Activated naive CD4-positive, alpha-beta T cell treated with anti-CD3 and anti-CD28 coated beads for 36 hours (primary cell): ENCODE data around the gene TBC1D10A. TPM values are rescaled to one million over a fixed set of nuclear protein-coding genes. Genes with fewer than 3 reads are reported as not detected.

ENCODE experiments used
- CTCF ChIA-PET: fragments of 350-600 bp; sonication (Branson Sonifier 250); formaldehyde crosslinking; loops from one replicate; lab custom pipeline; 2021; ENCODE audit warnings: antibody characterized with exemption; lab: Charles Lee
- DNase-seq: peaks from one replicate; pipeline ENCODE4 v3.0.0-alpha.2; 2020
- H3K27ac Mint-ChIP-seq: one replicate; pipeline ENCODE4 v1.8.0; 2021; ENCODE audit warnings: mild to moderate bottlenecking, mixed read lengths
- H3K27me3 Mint-ChIP-seq: one replicate; pipeline ENCODE4 v1.8.0; 2021; ENCODE audit warnings: low read depth, mixed read lengths
- H3K36me3 Mint-ChIP-seq: one replicate; pipeline ENCODE4 v1.8.0; 2021; ENCODE audit warnings: low read depth, mixed read lengths
- H3K4me1 Mint-ChIP-seq: one replicate; pipeline ENCODE4 v1.8.0; 2021; ENCODE audit warnings: low read depth, mixed read lengths
- H3K4me3 Mint-ChIP-seq: one replicate; pipeline ENCODE4 v1.8.0; 2021; ENCODE audit warnings: mild to moderate bottlenecking, moderate library complexity, mixed read lengths
- H3K9me3 Mint-ChIP-seq: one replicate; pipeline ENCODE4 v1.8.0; 2021; ENCODE audit warnings: mixed read lengths
- intact Hi-C: fragments of 100-400 bp; cut with micrococcal nuclease; formaldehyde crosslinking; loops from one replicate; pipeline ENCODE4 v1.15.1; 2023
- total RNA-seq, 2 experiments: library from RNA; stranded (reverse); gene quantifications; one replicate each; pipeline ENCODE4 v1.2.3, GENCODE V29; 2021

TBC1D10A gene
- total RNA-seq, 2 experiments from 2014 or later: 19.4 to 21.4 TPM

GRCh38 chr22:30328466-30329049, 1.8 kb upstream of the TBC1D10A start:
- CTCF ChIA-PET: interaction anchor here (1.0 to 2.6 kb wide), 4 partner anchors 18 to 208 kb away, joined by 3 to 19 read pairs (median 3); partner anchors contain the start of gene CASTOR1
- intact Hi-C loops: no loop called here
- no peaks in the 10 kb centered on the region for H3K9me3 Mint-ChIP-seq
- H3K27me3 Mint-ChIP-seq: no peaks in the 10 kb centered on the region
- peaks cover 22% of the 10 kb centered on the region for H3K36me3 Mint-ChIP-seq
- H3K4me3 Mint-ChIP-seq: no peak overlapping the region
- H3K4me1 Mint-ChIP-seq: peaks cover 42% of the 10 kb centered on the region
- no peak for DNase-seq
- H3K27ac Mint-ChIP-seq: peak overlapping the region; percentile 46

- Mint-ChIP-seq H3K4me3 (peak overlapping the region; percentile 81), H3K4me1 (peaks cover 43% of the 10 kb centered on the region), H3K36me3 (peaks cover 17% of the 10 kb centered on the region), H3K9me3 (no peaks in the 10 kb centered on the region), H3K27me3 (no peaks in the 10 kb centered on the region), H3K27ac (peak overlapping the region; percentile 70)
- no peak for DNase-seq
- CTCF ChIA-PET: interaction anchor here (1.0 to 2.6 kb wide), 4 partner anchors 19 to 207 kb away, joined by 3 to 19 read pairs (median 3); partner anchors contain the start of gene CASTOR1
- intact Hi-C loops: loop anchor here (1.0 to 2.0 kb wide), 3 partner anchors 19 to 97 kb away; partner anchors contain the start of genes MTFP1 and SF3A1
These were observed 1.2 kb upstream of the TBC1D10A start for GRCh38 chr22:30327864-30328345.

- Mint-ChIP-seq H3K36me3 (peaks cover 8% of the 10 kb centered on the region), H3K27me3 (no peaks in the 10 kb centered on the region), H3K4me1 (peaks cover 51% of the 10 kb centered on the region), H3K9me3 (no peaks in the 10 kb centered on the region), H3K27ac (peak overlapping the region; percentile 73), H3K4me3 (peak overlapping the region; percentile 82)
- CTCF ChIA-PET: interaction anchor here (1.0 to 4.2 kb wide), 3 partner anchors 38 to 61 kb away, joined by 3 to 30 read pairs (median 19); partner anchors contain the start of genes CASTOR1 and RNF215
- intact Hi-C loops: loop anchor here (1.0 to 2.0 kb wide), 3 partner anchors 21 to 99 kb away; partner anchors contain the start of genes CASTOR1 and MTFP1
- no peak for DNase-seq
These were observed 461 bp downstream of the TBC1D10A start for GRCh38 chr22:30326255-30326705.

- Mint-ChIP-seq H3K4me1 (peaks cover 56% of the 10 kb centered on the region), H3K4me3 (peak overlapping the region; percentile 82), H3K27ac (peak overlapping the region; percentile 73), H3K27me3 (no peaks in the 10 kb centered on the region), H3K36me3 (peaks cover 7% of the 10 kb centered on the region), H3K9me3 (no peaks in the 10 kb centered on the region)
- CTCF ChIA-PET: interaction anchor here (0.6 to 4.2 kb wide), 4 partner anchors 19 to 655 kb away, joined by 3 to 30 read pairs (median 6); partner anchors contain the start of genes CASTOR1 and RNF215
- intact Hi-C loops: loop anchor here (1.0 to 2.0 kb wide), 3 partner anchors 20 to 99 kb away; partner anchors contain the start of genes CASTOR1 and MTFP1
- DNase-seq: peak; percentile 31
These were observed 952 bp downstream of the TBC1D10A start for GRCh38 chr22:30325724-30326254.

GRCh38 chr22:30325065-30325720, 1.5 kb downstream of the TBC1D10A start:
- Mint-ChIP-seq H3K9me3 (no peaks in the 10 kb centered on the region), H3K27ac (peak overlapping the region; percentile 73), H3K4me3 (peak overlapping the region; percentile 82), H3K27me3 (no peaks in the 10 kb centered on the region), H3K36me3 (peaks cover 4% of the 10 kb centered on the region), H3K4me1 (peaks cover 62% of the 10 kb centered on the region)
- intact Hi-C loops: no loop called here
- peak; percentile 36 for DNase-seq
- CTCF ChIA-PET: interaction anchor here (0.6 to 4.2 kb wide), 5 partner anchors 11 to 655 kb away, joined by 3 to 30 read pairs (median 6); partner anchors contain the start of genes CASTOR1 and RNF215

GRCh38 chr22:30324014-30324730, 2.6 kb downstream of the TBC1D10A start:
- Mint-ChIP-seq H3K36me3 (peaks cover 4% of the 10 kb centered on the region), H3K4me3 (peak overlapping the region; percentile 82), H3K27me3 (no peaks in the 10 kb centered on the region), H3K9me3 (no peaks in the 10 kb centered on the region), H3K4me1 (peaks cover 72% of the 10 kb centered on the region), H3K27ac (peak overlapping the region; percentile 73)
- intact Hi-C loops: loop anchor here (1.0 kb wide), 2 partner anchors 8 to 12 kb away; no protein-coding TSS in a partner anchor
- peak; percentile 64 for DNase-seq
- CTCF ChIA-PET: interaction anchor here (0.5 to 4.2 kb wide), 7 partner anchors 10 to 62 kb away, joined by 3 to 30 read pairs (median 3); partner anchors contain the start of gene CASTOR1

- H3K9me3 Mint-ChIP-seq: no peaks in the 10 kb centered on the region
- H3K36me3 Mint-ChIP-seq: peaks cover 4% of the 10 kb centered on the region
- H3K4me3 Mint-ChIP-seq: no peak overlapping the region
- DNase-seq: no peak
- H3K27me3 Mint-ChIP-seq: no peaks in the 10 kb centered on the region
- intact Hi-C loops: no loop called here
- CTCF ChIA-PET: interaction anchor here (0.5 to 4.2 kb wide), 7 partner anchors 10 to 698 kb away, joined by 3 to 30 read pairs (median 5); partner anchors contain the start of gene CASTOR1
- H3K4me1 Mint-ChIP-seq: peaks cover 81% of the 10 kb centered on the region
- peak overlapping the region; percentile 39 for H3K27ac Mint-ChIP-seq
These were observed 3.5 kb downstream of the TBC1D10A start for GRCh38 chr22:30323246-30323645.

- H3K4me3 Mint-ChIP-seq: no peak overlapping the region
- H3K36me3 Mint-ChIP-seq: peaks cover 4% of the 10 kb centered on the region
- no peak for DNase-seq
- H3K27ac Mint-ChIP-seq: peak overlapping the region; percentile 15
- CTCF ChIA-PET: interaction anchor here (1.0 kb wide), 1 partner anchor 34 kb away, joined by 3 read pairs; no protein-coding TSS in a partner anchor
- no peaks in the 10 kb centered on the region for H3K27me3 Mint-ChIP-seq
- peaks cover 84% of the 10 kb centered on the region for H3K4me1 Mint-ChIP-seq
- H3K9me3 Mint-ChIP-seq: no peaks in the 10 kb centered on the region
- intact Hi-C loops: no loop called here
These were observed 5.3 kb downstream of the TBC1D10A start for GRCh38 chr22:30321461-30321860.

- intact Hi-C loops: no loop called here
- Mint-ChIP-seq H3K9me3 (no peaks in the 10 kb centered on the region), H3K36me3 (peaks cover 5% of the 10 kb centered on the region), H3K4me1 (peaks cover 88% of the 10 kb centered on the region), H3K4me3 (no peak overlapping the region), H3K27me3 (no peaks in the 10 kb centered on the region), H3K27ac (peak overlapping the region; percentile 23)
- CTCF ChIA-PET: interaction anchor here (0.6 to 1.2 kb wide), 3 partner anchors 32 to 66 kb away, joined by 3 read pairs; no protein-coding TSS in a partner anchor
- no peak for DNase-seq
These were observed 6.7 kb downstream of the TBC1D10A start for GRCh38 chr22:30320021-30320556.

GRCh38 chr22:30318799-30319419, 7.8 kb downstream of the TBC1D10A start:
- Mint-ChIP-seq H3K27me3 (no peaks in the 10 kb centered on the region), H3K27ac (peak overlapping the region; percentile 23), H3K4me1 (peaks cover 88% of the 10 kb centered on the region), H3K36me3 (peaks cover 4% of the 10 kb centered on the region), H3K4me3 (no peak overlapping the region), H3K9me3 (no peaks in the 10 kb centered on the region)
- intact Hi-C loops: loop anchor here (10.0 kb wide), 1 partner anchor 286 kb away; the partner anchor contains the start of gene TCN2
- no peak for DNase-seq
- CTCF ChIA-PET: interaction anchor here (0.7 to 7.3 kb wide), 4 partner anchors 16 to 67 kb away, joined by 3 to 30 read pairs (median 3); partner anchors contain the start of gene CASTOR1
